AG04449 (cell line): ENCODE results near the gene KCNN3.

ENCODE experiments used
- CTCF ChIA-PET: fragments of 350-600 bp; formaldehyde crosslinking; extraction: SDS; loops from one replicate; lab custom pipeline; 2021; ENCODE audit warnings: antibody characterized with exemption; lab: Yijun Ruan, JAX
- POLR2A ChIA-PET: fragments of 400-600, 350-600 bp; formaldehyde crosslinking; extraction: SDS; loops from one replicate; lab custom pipeline; 2020; ENCODE audit warnings: antibody characterized with exemption, inconsistent platforms; lab: Yijun Ruan, JAX
- DNase-seq: peaks from one replicate; pipeline ENCODE4 v3.0.0-alpha.2; 2010; ENCODE audit warnings: low read depth, low spot score
- H3K4me3 ChIP-seq: 2 replicates; pipeline ENCODE4 v1.5.1; 2011; ENCODE audit warnings: low read depth, mild to moderate bottlenecking, control low read depth, low read length
- CTCF ChIP-seq: IDR thresholded peaks from one replicate; pipeline ENCODE4 v1.5.1; 2011; ENCODE audit warnings: mild to moderate bottlenecking, moderate library complexity, low read length, control low read depth, inconsistent platforms; ENCODE audit not compliant: insufficient read depth; ENCODE audit errors: missing control alignments

Gene KCNN3

DNA sequence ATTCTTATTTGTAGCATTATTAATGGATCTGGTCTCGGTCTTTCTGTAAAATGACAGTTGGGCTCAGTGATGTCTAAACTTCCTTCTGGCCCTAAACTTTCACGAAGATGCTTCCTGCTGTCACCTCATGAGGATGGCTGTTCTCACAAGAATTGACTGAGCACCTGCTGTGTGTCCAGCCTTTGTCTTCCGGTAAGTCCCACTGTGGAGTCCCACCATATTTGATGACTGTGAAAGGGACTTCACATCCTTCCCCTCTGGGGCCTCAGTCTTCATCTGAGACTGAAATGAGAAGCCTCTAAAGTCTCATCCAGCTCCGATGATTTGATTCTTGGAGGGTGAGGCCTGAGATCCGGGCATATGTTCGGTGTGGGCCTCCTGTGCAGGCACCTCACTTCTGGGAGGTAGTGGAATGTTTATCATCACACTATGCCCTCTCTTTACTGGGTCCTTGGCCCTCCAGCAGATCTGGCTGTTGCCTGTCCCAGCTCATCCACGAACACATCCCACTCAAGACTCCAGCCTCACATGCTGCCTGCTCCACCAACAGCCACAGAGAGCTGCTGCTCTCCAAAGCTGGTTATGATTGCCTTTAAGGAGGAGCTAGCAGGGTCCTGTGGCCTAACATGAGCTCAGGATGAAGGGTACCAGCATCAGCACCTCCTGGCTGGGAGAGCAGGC is 95.8 kb downstream of the KCNN3 start:
- ChIA-PET POLR2A (no interaction called here), CTCF (interaction anchor here (1.2 to 1.9 kb wide), 3 partner anchors 9 to 105 kb away, joined by 4 to 6 read pairs (median 6); no protein-coding TSS in a partner anchor)
- DNase-seq, result no peak
- TF ChIP-seq CTCF, result no peak
- H3K4me3 ChIP-seq, result no peak overlapping the region

DNA sequence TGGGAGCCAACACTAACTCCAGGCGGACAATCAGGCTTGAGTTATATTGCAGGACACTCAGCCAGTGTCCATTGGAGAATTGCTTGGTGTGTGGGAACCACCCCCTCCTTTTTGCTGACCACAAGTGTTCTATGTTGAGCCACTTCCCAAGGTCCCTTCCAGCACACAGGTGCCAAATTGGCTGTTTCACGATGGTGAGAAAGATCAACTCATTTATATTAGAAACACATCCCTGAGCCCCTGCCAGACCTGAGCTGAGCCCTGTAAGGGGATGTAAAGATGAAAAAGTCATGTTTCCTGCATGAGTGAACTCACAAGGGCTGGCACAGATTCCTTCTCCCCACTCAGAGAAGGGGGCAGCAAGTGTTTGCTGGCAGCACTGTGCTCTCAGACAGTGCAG is 96.5 kb downstream of the KCNN3 start:
- ChIA-PET CTCF (interaction anchor here (1.8 to 1.9 kb wide), 2 partner anchors 8 to 11 kb away, joined by 4 to 6 read pairs; no protein-coding TSS in a partner anchor), POLR2A (no interaction called here)
- TF ChIP-seq CTCF, result no peak
- DNase-seq, result no peak
- H3K4me3 ChIP-seq, result no peak overlapping the region

- TF ChIP-seq CTCF, result no peak
- POLR2A ChIA-PET, result no interaction called here
- H3K4me3 ChIP-seq, result no peak overlapping the region
- no peak for DNase-seq
- CTCF ChIA-PET, result interaction anchor here (1.8 to 1.9 kb wide), 2 partner anchors 8 to 10 kb away, joined by 4 to 6 read pairs; no protein-coding TSS in a partner anchor
These were observed 97.2 kb downstream of the KCNN3 start for GRCh38 chr1:154772606-154773506.

DNA sequence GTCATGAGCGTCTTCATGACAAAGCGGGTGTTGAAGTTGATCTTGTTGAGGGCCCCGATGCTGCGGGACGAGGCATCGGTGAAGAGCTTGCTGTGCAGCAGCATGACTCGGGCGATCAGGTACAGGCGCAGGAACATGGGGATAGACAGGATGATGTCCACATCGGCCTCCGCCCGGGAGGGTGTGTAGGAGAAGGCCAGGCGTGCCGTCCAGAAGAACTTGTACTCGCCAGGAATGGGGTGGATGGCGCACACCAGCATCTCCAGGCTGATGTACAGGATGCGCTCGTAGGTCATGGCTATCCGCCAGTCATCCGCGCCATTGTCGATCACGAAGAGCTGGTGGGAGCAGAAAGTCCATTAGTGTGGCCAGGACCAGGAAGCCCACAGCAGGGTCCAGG is 98.0 kb downstream of the KCNN3 start:
- no peak for TF ChIP-seq CTCF
- DNase-seq, result no peak
- ChIA-PET CTCF (interaction anchor here (1.8 kb wide), 1 partner anchor 10 kb away, joined by 4 read pairs; no protein-coding TSS in a partner anchor), POLR2A (no interaction called here)
- H3K4me3 ChIP-seq, result no peak overlapping the region

GRCh38 chr1:154770897-154771594 is 99.0 kb downstream of the KCNN3 start:
- no peak for DNase-seq
- no peak for TF ChIP-seq CTCF
- ChIA-PET CTCF (interaction anchor here (0.7 to 2.2 kb wide), 3 partner anchors 10 to 107 kb away, joined by 3 to 6 read pairs (median 3); no protein-coding TSS in a partner anchor), POLR2A (no interaction called here)
- H3K4me3 ChIP-seq, result no peak overlapping the region
